Measurements from ENCODE around the gene SNRNP48.

The SNRNP48 gene

GRCh38 chr6:7589949-7590917 is at the start of gene SNRNP48:
TSS of gene SNRNP48 (plus strand) at chr6:7590198. CDS start at chr6:7590258, 60 bp downstream.
- in situ Hi-C loops (cut with MboI; ENCODE audit: low pct_unique_long_range_greater_than_20kb, low sequenced_read_pairs), result no loop called here
- DNase-seq, result peak; percentile 94

- DNase-seq, result no peak
- in situ Hi-C loops (cut with MboI; ENCODE audit: low pct_unique_long_range_greater_than_20kb, low sequenced_read_pairs), result no loop called here
Measured at GRCh38 chr6:7540595-7540994, 49.4 kb upstream of the SNRNP48 start.

GRCh38 chr6:7541175-7542064 is 48.6 kb upstream of the SNRNP48 start, which contains the start of gene DSP:
TSS of gene DSP (plus strand) at chr6:7541671. CDS start at chr6:7541916, 245 bp downstream.
- DNase-seq, result peak; percentile 33
- in situ Hi-C loops (cut with MboI; ENCODE audit: low pct_unique_long_range_greater_than_20kb, low sequenced_read_pairs), result no loop called here

GRCh38 chr6:7542065-7542873 is 47.7 kb upstream of the SNRNP48 start:
- peak; percentile 23 for DNase-seq
- in situ Hi-C loops (cut with MboI; ENCODE audit: low pct_unique_long_range_greater_than_20kb, low sequenced_read_pairs), result no loop called here

- in situ Hi-C loops (cut with MboI; ENCODE audit: low pct_unique_long_range_greater_than_20kb, low sequenced_read_pairs), result no loop called here
- no peak for DNase-seq
Measured at GRCh38 chr6:7542874-7543624, 46.9 kb upstream of the SNRNP48 start.

- DNase-seq, result no peak
- in situ Hi-C loops (cut with MboI; ENCODE audit: low pct_unique_long_range_greater_than_20kb, low sequenced_read_pairs), result no loop called here
Measured at GRCh38 chr6:7543789-7544424, 46.1 kb upstream of the SNRNP48 start.

GRCh38 chr6:7544597-7544996 is 45.4 kb upstream of the SNRNP48 start:
- in situ Hi-C loops (cut with MboI; ENCODE audit: low pct_unique_long_range_greater_than_20kb, low sequenced_read_pairs), result no loop called here
- no peak for DNase-seq

GRCh38 chr6:7545316-7546019 is 44.5 kb upstream of the SNRNP48 start:
- in situ Hi-C loops (cut with MboI; ENCODE audit: low pct_unique_long_range_greater_than_20kb, low sequenced_read_pairs), result no loop called here
- DNase-seq, result no peak

GRCh38 chr6:7546020-7546369 is 44.0 kb upstream of the SNRNP48 start:
- no peak for DNase-seq
- in situ Hi-C loops (cut with MboI; ENCODE audit: low pct_unique_long_range_greater_than_20kb, low sequenced_read_pairs), result no loop called here

- in situ Hi-C loops (cut with MboI; ENCODE audit: low pct_unique_long_range_greater_than_20kb, low sequenced_read_pairs), result no loop called here
- no peak for DNase-seq
Measured at GRCh38 chr6:7546383-7546782, 43.6 kb upstream of the SNRNP48 start.

GRCh38 chr6:7546896-7547295 is 43.1 kb upstream of the SNRNP48 start:
- no peak for DNase-seq
- in situ Hi-C loops (cut with MboI; ENCODE audit: low pct_unique_long_range_greater_than_20kb, low sequenced_read_pairs), result no loop called here

GRCh38 chr6:7547315-7547714 is 42.7 kb upstream of the SNRNP48 start:
- DNase-seq, result no peak
- in situ Hi-C loops (cut with MboI; ENCODE audit: low pct_unique_long_range_greater_than_20kb, low sequenced_read_pairs), result no loop called here

- in situ Hi-C loops (cut with MboI; ENCODE audit: low pct_unique_long_range_greater_than_20kb, low sequenced_read_pairs), result no loop called here
- DNase-seq, result no peak
Measured at GRCh38 chr6:7550433-7550801, 39.6 kb upstream of the SNRNP48 start.

GRCh38 chr6:7554533-7555275 is 35.3 kb upstream of the SNRNP48 start:
- in situ Hi-C loops (cut with MboI; ENCODE audit: low pct_unique_long_range_greater_than_20kb, low sequenced_read_pairs), result no loop called here
- no peak for DNase-seq

- DNase-seq, result no peak
- in situ Hi-C loops (cut with MboI; ENCODE audit: low pct_unique_long_range_greater_than_20kb, low sequenced_read_pairs), result no loop called here
Measured at GRCh38 chr6:7555671-7556070, 34.3 kb upstream of the SNRNP48 start.

- DNase-seq, result no peak
- in situ Hi-C loops (cut with MboI; ENCODE audit: low pct_unique_long_range_greater_than_20kb, low sequenced_read_pairs), result no loop called here
Measured at GRCh38 chr6:7556394-7557106, 33.4 kb upstream of the SNRNP48 start.
